Endothelial cell of umbilical vein (primary cell): Measurements from ENCODE around the gene RAD9A. TPM values are rescaled to one million over a fixed set of nuclear protein-coding genes. Genes with fewer than 3 reads are reported as not detected.

ENCODE experiments used
- BruUV-seq: library from RNA; stranded (reverse); fragments of 400-500 nt; replicated peaks from 2 replicates; lab custom pipeline; 2021; lab: Mats Ljungman, UMichigan
- CTCF ChIA-PET: fragments of 300-600, 350-600 bp; sonication (Branson Sonifier 250); formaldehyde crosslinking; loops from one replicate; lab custom pipeline; 2021; ENCODE audit warnings: antibody characterized with exemption, inconsistent platforms; lab: Charles Lee
- POLR2A ChIA-PET: fragments of 300-600, 350-600 bp; sonication (Branson Sonifier 250); formaldehyde crosslinking; loops from one replicate; lab custom pipeline; 2021; ENCODE audit warnings: antibody characterized with exemption, inconsistent platforms; lab: Charles Lee
- DNase-seq: peaks from one replicate; pipeline ENCODE4 v3.0.0-alpha.2; 2011; ENCODE audit warnings: low read depth, low spot score
- FAIRE-seq: peaks from 2 replicates; lab custom pipeline; 2011; peaks lifted over from hg19 to GRCh38; lab: Jason Lieb, UNC
- H2AFZ ChIP-seq: 2 replicates; pipeline ENCODE4 v1.6.0; 2012; ENCODE audit warnings: low read depth, low read length, control low read depth, inconsistent platforms
- H3K27ac ChIP-seq: 2 replicates; pipeline ENCODE4 v1.5.1; 2011; ENCODE audit warnings: low read depth, mild to moderate bottlenecking, control low read depth, low read length, moderate library complexity; ENCODE audit not compliant: insufficient read depth
- H3K27me3 ChIP-seq, 2 experiments: 2 replicates each; pipeline versions ENCODE4 v1.6.0 to v1.6.1; 2011; ENCODE audit warnings: low read length in 2 of 2, mixed read lengths in 1 of 2; ENCODE audit not compliant: control insufficient read depth in 2 of 2, insufficient read depth in 2 of 2
- H3K36me3 ChIP-seq, 2 experiments: 2 replicates in 1 of 2; 3 replicates in 1 of 2; pipeline ENCODE4 v1.5.1; 2011; ENCODE audit warnings: low read length in 2 of 2, mild to moderate bottlenecking in 1 of 2, moderate library complexity in 1 of 2; ENCODE audit not compliant: control insufficient read depth in 2 of 2, insufficient read depth in 2 of 2; ENCODE audit errors: extremely low read depth in 1 of 2
- H3K4me1 ChIP-seq: 3 replicates; pipeline ENCODE4 v1.5.1; 2011; ENCODE audit warnings: mild to moderate bottlenecking, low read length; ENCODE audit not compliant: control insufficient read depth, insufficient read depth; ENCODE audit errors: extremely low read depth
- H3K4me2 ChIP-seq: 2 replicates; pipeline ENCODE4 v1.6.1; 2011; ENCODE audit warnings: low read length, control low read depth, mixed read lengths; ENCODE audit not compliant: insufficient read depth
- H3K4me3 ChIP-seq, 3 experiments: fragments of 200-600 bp in 1 of 3; sonication (generic), shearing (Covaris generic) in 1 of 3; replicated peaks in 1 of 3; 2 replicates each; pipeline ENCODE4 v1.5.1; 2011 to 2016; ENCODE audit warnings: control low read depth in 3 of 3, low read length in 3 of 3, mild to moderate bottlenecking in 2 of 3, inconsistent platforms in 1 of 3, low read depth in 1 of 3, moderate library complexity in 1 of 3; ENCODE audit not compliant: insufficient read depth in 1 of 3
- H3K79me2 ChIP-seq: 2 replicates; pipeline ENCODE4 v1.6.0; 2012; ENCODE audit warnings: low read length, inconsistent platforms; ENCODE audit not compliant: control insufficient read depth, insufficient read depth
- H3K9ac ChIP-seq: replicated peaks from 2 replicates; pipeline ENCODE3; 2011; ENCODE audit warnings: low read length, control low read depth; ENCODE audit not compliant: insufficient read depth; ENCODE audit errors: extremely low read depth
- H3K9me1 ChIP-seq: replicated peaks from 3 replicates; pipeline ENCODE4 v1.6.0; 2011; ENCODE audit warnings: mild to moderate bottlenecking, low read length; ENCODE audit not compliant: control insufficient read depth, insufficient read depth; ENCODE audit errors: extremely low read depth
- H3K9me3 ChIP-seq: replicated peaks from 2 replicates; pipeline ENCODE4 v1.5.1; 2012; ENCODE audit warnings: low read length, inconsistent platforms; ENCODE audit not compliant: control insufficient read depth, insufficient read depth
- H4K20me1 ChIP-seq: replicated peaks from 2 replicates; pipeline ENCODE3; 2011; ENCODE audit warnings: mild to moderate bottlenecking, low read length; ENCODE audit not compliant: control insufficient read depth, insufficient read depth; ENCODE audit errors: extremely low read depth
- EZH2 ChIP-seq: IDR thresholded peaks from 2 replicates; pipeline ENCODE4 v1.6.1; 2012; ENCODE audit warnings: borderline replicate concordance, low read depth, mild to moderate bottlenecking, moderate library complexity, low read length, inconsistent platforms; ENCODE audit not compliant: severe bottlenecking
- FOS ChIP-seq: IDR thresholded peaks from 2 replicates; pipeline ENCODE4 v1.6.1; 2011; ENCODE audit warnings: mild to moderate bottlenecking, low read length, moderate library complexity, borderline replicate concordance; ENCODE audit not compliant: insufficient read depth
- GATA2 ChIP-seq: IDR thresholded peaks from 2 replicates; pipeline ENCODE4 v1.7.0; 2011; ENCODE audit warnings: low read depth, mild to moderate bottlenecking, moderate library complexity, mixed read lengths, low read length; ENCODE audit not compliant: insufficient read length, insufficient read depth
- JUN ChIP-seq: IDR thresholded peaks from 2 replicates; pipeline ENCODE4 v1.6.1; 2011; ENCODE audit warnings: borderline replicate concordance, low read depth; ENCODE audit not compliant: insufficient read length, insufficient read depth
- MAX ChIP-seq: IDR thresholded peaks from 2 replicates; pipeline ENCODE4 v1.6.1; 2011; ENCODE audit not compliant: insufficient read depth, insufficient read length
- MYC ChIP-seq: IDR thresholded peaks from one replicate; pipeline ENCODE4 v1.6.1; 2011; ENCODE audit warnings: mild to moderate bottlenecking, low read depth, low read length
- POLR2A ChIP-seq: IDR thresholded peaks from 2 replicates; pipeline ENCODE4 v1.6.1; 2012; ENCODE audit warnings: low read depth, mild to moderate bottlenecking, control low read depth, low read length
- POLR2AphosphoS5 ChIP-seq: IDR thresholded peaks from 2 replicates; pipeline ENCODE4 v1.6.1; 2012; ENCODE audit warnings: low read depth, mild to moderate bottlenecking, control low read depth, low read length, moderate library complexity; ENCODE audit not compliant: insufficient read depth
- dilution Hi-C: fragments of 300-500 bp; cut with MboI; formaldehyde crosslinking; loops from one replicate; pipeline ENCODE4 v1.15.0; 2019; ENCODE audit warnings: low sequenced_read_pairs; ENCODE audit not compliant: extremely low pct_ligation_motif_present
- intact Hi-C: fragments of 100-400 bp; cut with micrococcal nuclease; formaldehyde crosslinking; loops from one replicate; pipeline ENCODE4 v1.10.0; 2022
- polyA plus RNA-seq, 4 experiments: library from polyadenylated mRNA; depleted of rRNA in 3 of 4; stranded (reverse) in 3 of 4; unstranded in 1 of 4; fragments of >200 nt; gene quantifications; 2 replicates each; pipeline versions ENCODE4 v1.2.1 to v1.2.3, GENCODE V29; 2011 to 2012; ENCODE audit warnings: missing spikeins in 1 of 4
- total RNA-seq: library from RNA; stranded (reverse); gene quantifications from 2 replicates; pipeline ENCODE4 v1.2.3, GENCODE V29; 2021
- TF ChIP-seq, protein P1 (sequence below), 2 donors: IDR thresholded peaks; 1 replicate in 1 of 2; 2 replicates in 1 of 2; pipeline ENCODE4 v1.5.1; 2011; ENCODE audit warnings: low read length in 2 of 2, mild to moderate bottlenecking in 2 of 2, moderate library complexity in 2 of 2, control low read depth in 1 of 2, inconsistent platforms in 1 of 2, low read depth in 1 of 2; ENCODE audit not compliant: insufficient read depth in 1 of 2; ENCODE audit errors: extremely low read depth in 1 of 2

RAD9A gene
- total and polyA plus RNA-seq, 2 donors (not counting 3 experiments of a cell fraction or from before 2014, with no cell fraction given), result 18.4 to 22.2 TPM

- H3K4me3 ChIP-seq, result no peak overlapping the region
- H2AFZ ChIP-seq, result no peak overlapping the region
- intact Hi-C loops (no loop called here), dilution Hi-C loops (no loop called here)
- no TSS peak for BruUV-seq
- peaks cover 0 to 13% of the 10 kb centered on the region in 2 experiments for H3K27me3 ChIP-seq
- POLR2A ChIA-PET, result no interaction called here
- no peak for TF ChIP-seq POLR2A
- no peak for TF ChIP-seq MYC
- TF ChIP-seq EZH2, result no peak
- no peak for TF ChIP-seq JUN
- TF ChIP-seq FOS, result no peak
- no peak for TF ChIP-seq MAX
- TF ChIP-seq, protein P1, sequence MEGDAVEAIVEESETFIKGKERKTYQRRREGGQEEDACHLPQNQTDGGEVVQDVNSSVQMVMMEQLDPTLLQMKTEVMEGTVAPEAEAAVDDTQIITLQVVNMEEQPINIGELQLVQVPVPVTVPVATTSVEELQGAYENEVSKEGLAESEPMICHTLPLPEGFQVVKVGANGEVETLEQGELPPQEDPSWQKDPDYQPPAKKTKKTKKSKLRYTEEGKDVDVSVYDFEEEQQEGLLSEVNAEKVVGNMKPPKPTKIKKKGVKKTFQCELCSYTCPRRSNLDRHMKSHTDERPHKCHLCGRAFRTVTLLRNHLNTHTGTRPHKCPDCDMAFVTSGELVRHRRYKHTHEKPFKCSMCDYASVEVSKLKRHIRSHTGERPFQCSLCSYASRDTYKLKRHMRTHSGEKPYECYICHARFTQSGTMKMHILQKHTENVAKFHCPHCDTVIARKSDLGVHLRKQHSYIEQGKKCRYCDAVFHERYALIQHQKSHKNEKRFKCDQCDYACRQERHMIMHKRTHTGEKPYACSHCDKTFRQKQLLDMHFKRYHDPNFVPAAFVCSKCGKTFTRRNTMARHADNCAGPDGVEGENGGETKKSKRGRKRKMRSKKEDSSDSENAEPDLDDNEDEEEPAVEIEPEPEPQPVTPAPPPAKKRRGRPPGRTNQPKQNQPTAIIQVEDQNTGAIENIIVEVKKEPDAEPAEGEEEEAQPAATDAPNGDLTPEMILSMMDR (IDR thresholded peaks at IDR 0.05; ENCODE audit: extremely low read depth in 1 of 2, insufficient read depth in 1 of 2, low read depth in 1 of 2, low read length in 2 of 2), result no peak
- TF ChIP-seq POLR2AphosphoS5, result no peak
- TF ChIP-seq GATA2, result no peak
- CTCF ChIA-PET, result interaction anchor here (0.8 to 3.7 kb wide), 3 partner anchors 11 to 61 kb away, joined by 3 to 22 read pairs (median 3); partner anchors contain the start of gene PPP1CA
- H3K9me3 ChIP-seq, result no peaks in the 10 kb centered on the region
- DNase-seq, result no peak
- no peaks in the 10 kb centered on the region for H3K79me2 ChIP-seq
- no peaks in the 10 kb centered on the region for H3K36me3 ChIP-seq
- H3K9ac ChIP-seq, result no peak overlapping the region
- H3K9me1 ChIP-seq, result no peaks in the 10 kb centered on the region
- no peak for FAIRE-seq
- H3K4me2 ChIP-seq, result no peak overlapping the region
- H3K27ac ChIP-seq, result no peak overlapping the region
- no peaks in the 10 kb centered on the region for H3K4me1 ChIP-seq
- H4K20me1 ChIP-seq, result no peaks in the 10 kb centered on the region
Measured at GRCh38 chr11:67412495-67413179, 20.9 kb downstream of the RAD9A start.
